ENCODE measurements around the gene LARP4B.

LARP4B gene

DNA sequence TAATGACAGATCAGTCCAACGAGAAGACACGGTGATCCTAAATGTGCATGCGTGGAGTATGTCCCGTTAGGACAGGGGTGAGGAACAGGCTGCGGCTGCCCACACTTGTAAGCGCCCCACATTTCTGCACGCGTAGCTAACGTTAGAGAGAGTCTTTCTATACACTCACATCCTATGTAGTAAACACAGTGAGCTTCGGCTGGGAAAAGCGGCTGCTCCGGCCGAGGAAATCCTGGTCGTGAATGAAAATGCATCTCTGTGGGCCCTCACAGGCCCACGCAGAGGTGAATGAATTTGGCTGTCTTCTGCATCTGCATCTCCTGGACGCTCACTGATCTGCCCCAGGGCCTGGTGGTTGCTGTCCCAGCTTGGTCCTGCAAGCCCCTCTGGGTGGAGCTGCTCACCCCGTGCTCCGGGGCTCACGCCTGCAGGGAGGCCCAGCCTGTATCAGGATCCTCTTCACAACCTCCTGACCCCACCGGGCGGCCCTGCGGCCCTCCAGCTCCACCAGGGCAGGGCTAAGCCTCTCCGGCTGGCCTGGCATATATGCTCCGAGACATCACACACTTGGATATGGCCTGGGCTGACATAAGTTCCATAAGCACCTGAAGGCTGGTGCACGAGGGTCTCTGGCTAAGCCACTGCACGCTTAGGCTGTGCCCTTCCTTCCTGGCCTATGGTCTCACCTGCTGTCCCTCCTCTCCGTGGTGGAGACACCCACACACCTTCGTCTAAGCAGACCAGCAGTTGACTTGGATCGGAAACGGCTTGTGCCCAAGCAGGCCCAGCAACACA lies 124.1 kb downstream of the LARP4B start:
- no peak for DNase-seq (ENCODE audit: low read depth)

DNA sequence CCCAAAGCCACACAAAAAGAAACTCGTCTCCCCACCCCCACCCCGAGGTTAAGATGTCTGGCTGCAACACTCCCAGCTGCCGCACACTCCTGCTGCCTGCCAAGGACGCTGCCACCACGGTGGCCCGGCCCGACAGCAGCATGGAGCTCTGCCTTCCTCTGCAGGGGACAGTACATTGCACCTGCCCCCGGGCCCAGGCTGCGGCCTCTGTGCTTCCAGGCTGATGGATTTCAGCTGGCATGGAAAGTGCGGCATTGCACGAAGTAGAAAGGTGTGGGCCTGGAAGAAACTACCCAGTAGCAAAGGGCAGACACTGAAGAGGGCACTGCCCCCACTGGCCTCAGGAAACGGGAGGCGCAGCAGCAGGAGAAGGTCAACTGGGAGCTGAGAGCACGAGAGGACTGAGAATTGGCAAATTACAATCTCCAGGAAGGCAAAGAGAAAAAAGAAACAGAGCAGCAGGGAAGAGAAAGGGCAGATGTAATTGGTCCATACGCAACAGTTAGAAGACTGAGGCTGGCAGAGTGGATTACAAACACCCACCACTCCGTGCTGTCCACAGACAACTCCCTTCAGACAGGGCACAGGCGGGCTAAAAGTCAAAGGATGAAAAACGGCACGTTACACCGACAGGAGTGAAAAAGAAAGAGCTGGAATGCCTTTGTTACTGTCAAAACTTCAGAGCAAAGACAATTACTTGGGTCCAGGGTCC lies 124.9 kb downstream of the LARP4B start:
- DNase-seq (ENCODE audit: low read depth), result no peak

DNA sequence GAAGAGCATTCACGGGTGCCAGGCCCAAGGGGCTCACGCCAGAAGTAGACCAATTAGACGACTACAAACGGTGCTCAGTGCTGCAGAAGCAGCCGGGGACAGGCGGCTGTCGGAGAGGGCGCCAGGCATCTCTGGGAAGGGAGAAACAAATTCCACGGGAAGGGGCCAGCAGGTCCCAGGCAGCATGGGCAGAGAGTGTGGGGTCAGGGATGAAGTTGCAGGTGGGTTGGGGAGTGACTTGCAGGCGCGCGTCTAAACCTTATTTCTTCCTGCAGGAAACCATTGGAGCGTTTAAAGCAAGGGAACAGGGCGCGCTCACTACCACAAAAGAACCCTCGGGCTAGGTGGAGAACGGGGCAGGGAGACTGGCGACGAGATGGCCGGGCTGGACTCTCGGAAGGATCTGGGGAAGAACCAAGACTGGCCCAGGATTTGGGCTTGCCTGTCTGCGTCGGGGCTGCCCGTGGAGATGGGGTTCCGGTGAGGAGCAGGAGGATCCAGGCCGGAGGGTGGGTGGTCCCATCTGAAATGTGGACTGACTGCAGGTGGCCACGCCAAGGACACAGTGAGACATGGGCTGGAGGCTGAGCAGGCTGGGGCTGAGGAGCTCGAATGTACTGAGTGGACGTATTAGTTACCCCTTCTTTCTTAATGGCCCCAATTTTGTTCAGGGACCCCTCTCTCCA lies 125.7 kb downstream of the LARP4B start:
- DNase-seq (ENCODE audit: low read depth), result no peak

DNA sequence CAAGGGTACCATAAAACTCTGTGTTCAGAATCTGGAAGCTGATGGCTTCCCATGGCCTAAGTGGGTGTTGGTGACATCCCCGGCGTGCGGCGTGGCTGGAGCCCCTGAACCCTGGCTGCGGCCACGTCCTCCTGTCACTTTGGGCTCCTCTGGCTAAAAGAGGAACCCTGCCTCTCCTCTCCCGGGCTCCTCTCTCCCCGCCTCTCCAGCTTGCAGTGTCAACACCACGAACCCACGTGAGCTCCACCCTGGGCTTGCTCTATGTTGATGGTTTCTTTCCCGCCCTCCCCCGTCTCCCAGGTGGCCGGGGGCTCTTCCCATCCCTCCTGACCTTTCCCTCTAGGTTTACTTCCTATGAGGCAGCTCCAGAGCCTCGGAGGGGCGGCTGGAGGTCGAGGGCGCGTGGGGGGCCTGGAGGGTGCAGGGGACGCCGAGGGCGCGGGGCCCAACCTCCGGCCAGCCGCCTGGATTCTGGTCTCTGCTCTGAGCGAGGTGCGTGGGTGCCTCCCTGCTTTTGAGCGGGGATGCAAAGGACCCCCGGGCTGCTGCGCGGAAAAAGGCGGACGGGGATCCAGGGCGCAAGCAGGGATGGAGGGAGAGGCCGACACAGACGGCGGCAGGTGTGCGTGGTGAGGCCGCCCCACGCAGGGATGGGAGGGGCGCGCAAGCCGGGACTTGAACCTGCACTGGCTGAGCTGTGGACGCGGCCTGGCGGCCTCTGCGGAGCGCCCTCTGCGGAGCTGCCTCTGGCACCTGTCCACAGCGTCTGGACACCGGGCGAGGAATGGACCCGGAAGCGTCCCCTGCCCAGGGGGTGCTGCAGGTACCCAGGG lies 126.5 kb downstream of the LARP4B start:
- no peak for DNase-seq (ENCODE audit: low read depth)

DNA sequence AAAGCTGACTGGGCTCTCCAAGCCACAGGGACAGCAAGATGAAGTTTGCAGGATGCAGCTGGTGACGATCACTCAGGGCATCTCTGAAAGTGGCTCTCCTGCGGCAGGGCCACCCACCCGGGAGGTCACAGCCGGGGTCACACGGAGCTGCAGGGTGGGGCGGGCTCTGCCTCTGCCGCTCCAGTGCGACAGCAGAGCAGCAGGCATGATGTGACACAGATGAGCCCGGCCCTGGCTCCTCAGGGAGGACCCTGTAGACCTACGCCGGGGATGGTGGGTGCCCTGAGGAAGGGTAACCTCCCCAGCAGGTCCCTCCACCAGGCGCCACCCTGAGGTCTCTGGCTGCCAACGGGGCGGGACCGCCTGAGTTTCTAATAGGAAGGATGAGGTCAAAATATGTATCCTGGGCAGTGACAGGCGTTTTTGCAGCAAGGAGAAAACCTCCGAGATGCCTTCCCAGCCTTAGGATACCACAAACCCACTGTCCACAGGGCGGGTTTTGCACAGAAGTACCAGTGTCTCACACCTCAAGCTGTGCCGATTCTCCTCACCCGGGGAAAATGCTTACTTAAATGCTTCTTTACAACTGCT lies 127.2 kb downstream of the LARP4B start:
- no peak for DNase-seq (ENCODE audit: low read depth)

DNA sequence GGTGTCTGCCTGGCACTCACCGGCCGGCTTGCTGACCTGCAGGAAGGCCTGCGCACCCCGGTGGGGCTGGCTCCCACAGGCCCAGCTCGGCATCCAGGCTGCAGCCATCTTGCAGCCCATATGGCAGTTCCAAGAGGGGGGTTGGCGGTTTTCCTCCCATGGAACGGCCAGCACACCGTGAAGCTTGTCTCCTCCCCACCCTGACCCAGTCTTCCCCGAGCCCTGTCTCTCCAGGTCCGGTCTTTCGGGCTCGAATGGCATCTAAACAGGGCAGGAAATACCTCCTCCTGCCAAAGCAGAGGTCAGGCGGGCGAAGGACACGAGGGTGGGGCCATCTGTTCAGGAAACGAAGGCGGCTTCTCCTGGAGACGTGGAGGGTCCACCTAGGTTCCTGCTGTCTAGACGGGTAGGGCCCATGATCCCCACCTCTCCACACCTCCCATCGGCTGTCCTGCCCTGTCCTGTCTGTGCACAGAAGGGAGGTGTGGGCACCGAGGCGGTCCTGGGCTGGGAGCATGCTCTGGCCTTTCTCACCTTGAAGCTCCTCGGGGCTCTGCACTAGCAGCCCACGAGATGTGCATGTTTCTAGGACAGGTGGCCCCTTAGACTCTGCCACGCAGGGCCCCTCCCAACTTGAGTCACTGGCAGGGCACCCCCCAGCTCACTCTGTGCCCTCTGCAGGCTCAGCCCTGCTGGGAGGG lies 128.3 kb downstream of the LARP4B start:
- no peak for DNase-seq (ENCODE audit: low read depth)

DNA sequence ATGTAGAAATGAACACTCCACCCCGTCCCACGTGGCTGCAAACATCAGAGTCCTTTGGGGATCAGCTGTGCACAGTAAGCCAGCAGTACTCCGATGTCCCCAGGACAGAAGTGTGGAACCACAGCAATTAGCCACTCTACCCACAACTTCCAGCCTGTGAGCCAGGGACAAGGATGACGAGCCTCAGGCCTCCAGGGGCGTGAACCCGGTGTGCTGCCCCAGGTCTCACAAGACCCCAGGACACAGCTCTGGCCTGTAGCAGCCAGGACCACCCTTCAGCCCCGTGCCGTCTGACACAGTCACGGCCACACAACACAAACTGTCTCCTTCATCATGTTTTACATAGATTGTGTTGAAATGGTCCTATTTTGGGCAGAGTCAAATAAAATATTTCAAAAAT lies 129.0 kb downstream of the LARP4B start:
- no peak for DNase-seq (ENCODE audit: low read depth)

DNA sequence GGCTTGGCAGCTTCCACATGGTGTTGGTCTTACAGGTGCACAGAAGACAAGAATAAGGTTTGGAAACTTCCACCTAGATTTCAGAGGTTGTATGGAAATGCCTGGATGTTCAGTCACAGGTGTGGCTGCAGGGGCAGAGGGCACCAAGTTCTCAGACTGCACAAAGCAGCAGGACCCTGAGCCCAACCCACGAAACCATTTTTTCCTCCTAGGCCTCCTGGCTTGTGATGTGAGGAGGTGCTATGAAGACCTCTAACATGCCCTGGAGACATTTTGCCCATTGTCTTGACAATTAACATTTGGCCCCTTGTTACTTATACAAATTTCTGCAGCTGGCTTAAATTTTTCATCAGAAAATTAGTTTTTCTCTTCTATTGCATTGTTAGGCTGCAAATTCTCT lies 134.3 kb downstream of the LARP4B start:
- no peak for DNase-seq (ENCODE audit: low read depth)

DNA sequence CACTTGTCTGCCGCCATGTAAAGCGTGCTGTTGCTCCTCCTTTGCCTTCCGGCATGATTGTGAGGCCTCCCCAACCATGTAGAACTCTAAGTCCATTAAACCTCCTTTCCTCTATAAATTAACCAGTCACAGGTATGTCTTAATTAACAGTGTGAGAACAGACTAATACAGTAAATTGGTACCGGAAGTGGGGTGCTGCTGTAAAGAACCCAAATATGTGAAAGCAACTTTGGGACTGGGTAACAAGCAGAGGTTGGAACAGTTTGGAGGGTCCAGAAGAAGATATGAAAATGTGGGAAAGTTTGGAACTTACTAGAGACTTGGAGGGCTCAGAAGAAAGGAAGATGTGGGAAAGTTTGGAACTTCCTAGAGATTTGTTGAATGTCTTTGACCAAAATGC lies 135.3 kb downstream of the LARP4B start:
- DNase-seq (ENCODE audit: low read depth), result no peak

DNA sequence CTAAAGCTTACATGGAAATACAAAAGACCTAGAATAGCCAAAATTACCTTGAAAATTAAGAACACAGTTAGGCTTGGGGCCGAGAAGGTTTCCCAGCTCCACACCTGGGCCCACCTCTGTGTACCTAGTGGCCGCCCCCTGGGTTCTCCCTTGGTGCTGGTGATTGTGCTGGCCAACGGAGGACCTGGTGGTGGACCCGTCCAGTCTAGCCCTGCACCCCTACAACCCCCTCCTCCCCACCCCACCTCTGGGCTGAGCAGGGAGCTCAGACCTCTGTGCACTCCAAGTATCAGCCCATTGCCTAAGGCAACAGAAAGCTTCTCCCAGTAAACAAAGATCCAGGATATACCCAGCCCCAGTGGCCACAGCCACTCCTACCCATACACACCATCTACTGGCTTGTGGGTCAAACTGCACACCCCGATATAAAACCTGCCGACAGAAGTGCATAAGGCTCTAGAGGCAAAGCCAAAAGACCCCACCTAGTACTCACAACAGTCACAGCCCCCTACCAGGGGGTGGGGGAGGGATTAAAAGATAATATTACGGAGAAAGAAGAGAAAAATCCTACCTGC lies 137.0 kb downstream of the LARP4B start:
- no peak for DNase-seq (ENCODE audit: low read depth)

DNA sequence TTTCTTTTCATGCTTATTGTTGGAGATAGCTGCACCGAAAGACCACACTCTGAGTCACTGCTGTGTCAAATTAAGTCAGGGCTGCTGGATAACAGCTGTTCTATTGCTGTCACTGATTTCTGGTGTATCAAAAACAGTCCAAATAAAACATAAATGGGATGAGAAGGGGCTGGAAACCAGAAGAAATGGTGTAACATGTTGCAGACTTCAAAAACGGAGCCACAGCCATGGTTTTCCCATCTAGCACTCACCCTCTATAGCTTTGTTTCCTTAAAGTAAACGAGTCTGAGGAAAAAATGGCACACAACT lies 138.8 kb downstream of the LARP4B start:
- no peak for DNase-seq (ENCODE audit: low read depth)

DNA sequence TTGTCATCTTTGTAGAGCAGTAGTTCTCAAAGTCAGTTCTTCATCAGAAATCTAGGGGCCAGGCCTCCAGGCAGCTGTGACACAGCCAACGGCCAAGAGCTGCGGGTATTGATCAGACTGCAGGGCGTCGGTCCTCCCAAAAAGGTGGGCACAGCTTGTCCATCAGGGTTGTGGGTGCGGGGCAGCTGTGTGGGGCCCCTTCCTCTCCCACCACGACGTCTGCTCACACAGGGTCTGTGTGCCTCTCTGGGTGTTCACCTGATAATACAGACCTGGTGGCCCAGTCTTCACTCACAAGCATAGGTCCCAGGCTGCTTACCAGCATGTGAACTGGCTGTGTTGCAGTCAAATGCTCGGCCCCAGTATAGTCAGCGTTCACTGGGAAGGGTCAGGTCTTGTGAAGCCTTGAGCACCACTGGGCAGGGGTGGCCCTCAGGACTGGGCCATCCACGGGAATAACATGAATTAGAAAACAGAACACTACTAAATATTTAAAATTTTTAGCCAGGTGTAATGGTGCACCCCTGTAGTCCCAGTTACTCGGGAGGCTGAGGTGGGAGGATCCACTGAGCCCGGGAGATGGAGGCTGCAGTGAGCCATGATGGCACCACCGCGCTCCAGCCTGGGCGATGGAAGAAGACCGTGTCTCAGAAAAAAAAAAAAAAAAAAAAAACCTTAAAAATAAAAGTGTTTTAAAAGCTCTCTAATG lies 139.3 kb downstream of the LARP4B start:
- no peak for DNase-seq (ENCODE audit: low read depth)

DNA sequence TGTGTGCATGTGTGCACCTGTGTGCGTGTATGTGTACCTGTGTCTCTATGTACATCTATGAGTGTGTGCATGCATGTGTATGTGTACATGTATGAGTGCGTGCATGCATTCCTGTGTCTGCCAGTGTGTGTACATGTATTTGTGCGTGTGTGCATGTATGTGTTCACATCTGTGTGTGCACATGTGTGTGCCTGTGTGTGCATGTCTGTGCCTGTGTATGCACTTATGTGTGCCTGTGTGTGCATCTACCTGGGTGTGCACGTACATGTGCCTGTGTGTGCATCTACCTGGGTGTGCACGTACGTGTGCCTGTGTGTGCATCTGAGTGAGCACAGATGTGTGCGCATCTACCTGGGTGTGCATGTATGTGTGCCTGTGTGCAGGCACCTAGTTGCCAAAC lies 139.9 kb downstream of the LARP4B start:
- no peak for DNase-seq (ENCODE audit: low read depth)

DNA sequence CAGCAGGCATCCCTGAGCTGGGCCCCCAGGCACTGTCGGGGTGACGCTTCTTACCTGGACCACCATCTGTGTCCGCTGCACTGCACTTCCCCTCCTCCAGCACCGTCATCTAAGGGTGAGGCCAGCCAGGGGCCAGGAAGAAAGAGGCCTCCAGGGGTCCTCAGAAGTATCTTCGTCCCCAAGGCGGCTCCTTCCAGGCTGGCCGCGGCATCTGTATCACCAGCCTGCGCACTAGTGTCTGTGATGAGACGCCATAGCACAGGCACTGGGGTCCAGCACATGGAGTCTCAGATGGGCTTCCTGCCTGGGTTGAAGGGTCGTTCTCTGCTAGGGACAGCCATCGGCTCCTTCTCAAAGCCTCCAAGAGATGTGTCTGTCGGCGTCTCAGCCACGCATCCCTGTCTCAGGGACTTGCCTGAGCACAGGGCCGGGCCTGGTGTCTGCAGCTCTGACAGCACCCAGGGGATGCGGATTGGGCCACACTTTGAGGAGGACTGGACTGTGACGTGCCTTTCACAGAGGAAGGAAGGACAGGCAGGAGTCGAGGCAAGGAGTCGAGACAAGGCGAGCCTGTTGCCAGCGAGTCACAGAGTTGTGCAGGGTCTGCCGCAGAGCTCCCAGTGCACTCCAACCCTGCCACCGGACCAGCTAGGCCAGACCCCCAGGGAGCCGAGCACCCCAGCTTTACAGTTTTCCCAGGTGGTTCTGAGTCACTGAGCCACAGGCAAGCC lies 140.5 kb downstream of the LARP4B start:
- no peak for DNase-seq (ENCODE audit: low read depth)

DNA sequence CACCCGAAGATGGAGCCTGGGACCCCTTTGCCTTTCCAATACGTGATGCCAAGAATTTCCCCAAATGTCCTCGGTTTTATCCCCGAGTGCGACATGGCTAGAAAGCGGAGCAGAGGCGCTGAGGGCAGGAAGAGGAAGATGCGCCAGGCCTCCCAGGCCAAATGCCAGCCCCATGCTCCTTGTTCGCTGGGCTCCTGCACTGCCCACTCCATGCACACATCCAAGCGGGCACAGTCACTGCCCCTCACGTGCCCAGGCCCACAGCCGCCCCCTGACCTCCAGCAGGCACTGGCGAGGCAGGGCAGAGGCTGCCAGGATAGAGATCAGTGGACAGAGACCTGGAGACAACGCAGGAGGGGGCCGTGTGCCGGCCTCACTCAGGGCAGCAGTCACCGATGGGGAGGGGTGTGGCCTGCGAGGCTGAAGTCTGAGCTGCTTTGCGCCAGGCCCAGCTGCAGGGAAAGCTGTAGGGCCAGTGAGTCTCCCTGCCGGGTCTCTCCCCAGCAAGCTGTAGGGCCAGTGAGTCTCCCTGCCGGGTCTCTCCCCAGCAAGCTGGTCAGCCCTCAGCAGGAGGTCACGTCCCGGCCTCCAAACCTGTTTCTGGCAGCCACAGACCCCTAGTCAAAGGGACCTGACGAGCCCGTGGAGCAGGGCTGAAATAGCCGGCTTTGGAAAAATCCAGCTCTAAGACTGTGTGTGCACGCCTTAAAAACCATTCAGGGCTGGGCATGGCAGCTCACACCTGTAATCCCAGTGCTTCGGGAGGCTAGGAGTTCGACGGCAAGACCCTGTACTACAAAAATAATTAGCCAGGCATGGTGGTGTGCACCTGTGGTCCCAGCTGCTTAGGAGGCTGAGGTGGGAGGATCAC lies 141.4 kb downstream of the LARP4B start:
- no peak for DNase-seq (ENCODE audit: low read depth)

DNA sequence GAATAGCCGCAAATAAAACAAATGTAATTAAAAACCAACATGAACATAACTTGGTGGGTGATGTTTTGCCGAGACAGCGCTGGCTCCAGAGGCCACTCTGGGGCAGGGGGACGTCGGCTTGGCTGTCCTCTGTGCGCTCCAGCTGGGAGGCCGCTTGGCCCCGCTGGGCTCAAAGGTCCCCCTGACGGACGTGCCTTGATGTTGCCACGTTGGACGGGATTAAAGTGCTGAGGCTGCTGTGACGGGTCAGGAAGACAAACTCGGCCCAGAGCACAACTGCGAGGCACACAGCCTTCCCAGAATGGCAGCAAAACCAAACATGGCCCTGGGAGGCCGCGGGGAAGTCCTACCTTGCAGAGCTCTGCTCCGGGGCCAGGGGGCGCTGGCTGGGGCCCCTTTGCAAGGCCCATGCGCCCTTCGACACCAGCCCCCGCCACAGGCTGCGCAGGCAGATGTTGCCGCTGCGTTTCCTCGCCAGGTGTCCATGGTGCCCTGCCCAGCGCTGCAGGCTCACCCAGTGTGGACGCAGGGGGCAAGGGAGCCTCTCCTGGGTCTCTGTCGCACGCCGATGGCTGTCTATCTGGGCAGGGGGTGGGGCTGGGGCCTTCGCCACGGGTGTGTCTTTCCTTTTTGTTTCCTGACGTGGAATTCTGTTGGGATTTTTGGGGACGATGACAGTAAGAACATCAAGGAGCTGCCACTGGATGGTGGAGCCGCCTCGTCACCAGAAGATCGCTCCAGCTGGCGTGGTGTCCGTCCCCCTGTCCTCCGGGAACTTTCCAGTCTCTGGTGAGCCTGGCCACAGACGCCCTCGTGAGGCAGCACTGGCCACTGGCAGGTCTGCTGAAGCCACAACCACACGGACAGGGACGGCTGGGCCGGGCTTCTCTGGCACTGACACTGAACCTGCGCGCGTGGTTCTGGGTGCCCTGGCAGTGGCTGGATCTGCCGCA lies 142.4 kb downstream of the LARP4B start:
- peak; percentile 29 for DNase-seq (ENCODE audit: low read depth)

DNA sequence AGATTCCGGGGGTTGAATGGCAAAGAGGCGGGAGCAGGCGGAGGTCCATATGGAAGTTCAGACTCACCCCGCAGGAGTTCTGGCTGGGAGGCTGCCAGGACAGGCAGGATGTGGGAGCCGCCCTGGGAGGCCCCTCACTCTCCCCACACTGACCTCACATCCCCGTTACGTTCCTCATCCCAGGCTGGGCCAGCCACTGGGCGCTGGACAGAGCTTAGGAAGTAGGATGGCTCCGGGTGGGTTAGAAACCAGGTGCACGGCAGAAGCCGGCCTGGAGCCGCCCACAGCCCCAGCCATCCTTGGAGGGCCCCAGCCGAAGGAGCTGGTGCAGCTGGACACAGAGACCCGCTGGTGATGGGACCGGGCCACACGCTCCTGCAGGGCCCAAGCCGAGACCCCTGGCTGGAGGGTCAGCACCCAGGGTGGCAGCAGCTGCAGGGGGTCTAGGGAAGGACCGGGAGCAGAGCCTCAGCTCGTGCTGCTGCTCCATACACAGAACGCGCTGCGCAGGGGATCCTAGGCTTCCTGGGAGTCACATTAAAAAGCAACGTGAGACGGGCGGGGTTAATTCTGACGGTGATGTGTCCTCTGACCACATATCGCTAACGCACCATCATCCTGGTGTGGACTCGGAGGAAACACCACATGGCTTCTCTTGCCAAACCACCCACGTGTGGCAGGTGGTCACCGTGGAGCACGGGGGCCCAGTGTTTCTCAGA lies 143.4 kb downstream of the LARP4B start:
- no peak for DNase-seq (ENCODE audit: low read depth)

Data from GM04503 (cell line).